Activated T-helper 1 cell treated with anti-CD3 and anti-CD28 coated beads, Interleukin-12 subunit alpha, Interleukin-12 subunit beta, Interleukin-2, Interleukin-4 antibody, amounts not matched to agents 30 ng/mL and 10 ng/mL and 1 ng/mL, durations not matched to agents 14 hours and 24 hours and 36 hours (primary cell): ENCODE data around the gene GAGE13. TPM values are rescaled to one million over a fixed set of nuclear protein-coding genes. Genes with fewer than 3 reads are reported as not detected.
"Not testable (repeated sequence)": the region's sequence is repeated elsewhere in the genome, so short reads cannot be mapped to it uniquely, and the experiment has no call there.

Experiments
- DNase-seq: peaks from one replicate; pipeline ENCODE4 v3.0.0; 2021; ENCODE audit warnings: low spot score
- H3K27ac Mint-ChIP-seq: one replicate; pipeline ENCODE4 v1.8.0; 2021; ENCODE audit warnings: mild to moderate bottlenecking, mixed read lengths
- H3K27me3 Mint-ChIP-seq: one replicate; pipeline ENCODE4 v1.8.0; 2022; ENCODE audit warnings: mild to moderate bottlenecking, moderate library complexity, mixed read lengths; ENCODE audit not compliant: insufficient read depth
- H3K36me3 Mint-ChIP-seq: one replicate; pipeline ENCODE4 v1.8.0; 2021; ENCODE audit warnings: low read depth, mixed read lengths
- H3K4me1 Mint-ChIP-seq: one replicate; pipeline ENCODE4 v1.8.0; 2021; ENCODE audit warnings: low read depth, mixed read lengths
- H3K4me3 Mint-ChIP-seq: one replicate; pipeline ENCODE4 v1.8.0; 2021; ENCODE audit warnings: mild to moderate bottlenecking, moderate library complexity, mixed read lengths
- H3K9me3 Mint-ChIP-seq: one replicate; pipeline ENCODE4 v1.8.0; 2021; ENCODE audit warnings: mixed read lengths
- intact Hi-C: fragments of 100-400 bp; cut with micrococcal nuclease; formaldehyde crosslinking; loops from one replicate; pipeline ENCODE4 v1.15.1; 2024
- total RNA-seq: library from RNA; stranded (reverse); gene quantifications from 2 replicates; pipeline ENCODE4 v1.2.3, GENCODE V29; 2022

Gene GAGE13
- not detected in 2 replicates for total RNA-seq

- DNase-seq, H3K27ac Mint-ChIP-seq, H3K4me3 Mint-ChIP-seq, H3K27me3 Mint-ChIP-seq, H3K36me3 Mint-ChIP-seq, intact Hi-C loops, H3K4me1 Mint-ChIP-seq, H3K9me3 Mint-ChIP-seq: not testable (repeated sequence)
Observed at GRCh38 chrX:49331282-49331681, at the start of gene GAGE13. Gene GAGE13, plus strand, starts transcription at chrX:49331582. Its CDS starts 1,156 bp downstream, at chrX:49332738.

GRCh38 chrX:49282647-49283011, 48.8 kb upstream of the GAGE13 start:
- intact Hi-C loops: no loop called here
- H3K36me3 Mint-ChIP-seq: peaks cover 9% of the 10 kb centered on the region
- no peak overlapping the region for H3K4me3 Mint-ChIP-seq
- H3K4me1 Mint-ChIP-seq: peaks cover 29% of the 10 kb centered on the region
- no peak for DNase-seq
- H3K27me3 Mint-ChIP-seq: no peaks in the 10 kb centered on the region
- H3K27ac Mint-ChIP-seq: no peak overlapping the region
- no peaks in the 10 kb centered on the region for H3K9me3 Mint-ChIP-seq

- Mint-ChIP-seq H3K27ac (no peak overlapping the region), H3K9me3 (no peaks in the 10 kb centered on the region), H3K4me1 (peaks cover 23% of the 10 kb centered on the region), H3K36me3 (peaks cover 7% of the 10 kb centered on the region), H3K27me3 (no peaks in the 10 kb centered on the region), H3K4me3 (no peak overlapping the region)
- no peak for DNase-seq
- intact Hi-C loops: no loop called here
Observed at GRCh38 chrX:49284212-49284611, 47.2 kb upstream of the GAGE13 start.

GRCh38 chrX:49286136-49286535, 45.2 kb upstream of the GAGE13 start:
- intact Hi-C loops: no loop called here
- no peaks in the 10 kb centered on the region for H3K27me3 Mint-ChIP-seq
- no peak for DNase-seq
- no peak overlapping the region for H3K27ac Mint-ChIP-seq
- H3K4me3 Mint-ChIP-seq: no peak overlapping the region
- no peaks in the 10 kb centered on the region for H3K9me3 Mint-ChIP-seq
- peaks cover 19% of the 10 kb centered on the region for H3K4me1 Mint-ChIP-seq
- H3K36me3 Mint-ChIP-seq: peaks cover 7% of the 10 kb centered on the region

GRCh38 chrX:49286581-49286980, 44.8 kb upstream of the GAGE13 start:
- no peak overlapping the region for H3K27ac Mint-ChIP-seq
- H3K27me3 Mint-ChIP-seq: no peaks in the 10 kb centered on the region
- no peak for DNase-seq
- peaks cover 19% of the 10 kb centered on the region for H3K4me1 Mint-ChIP-seq
- H3K4me3 Mint-ChIP-seq: no peak overlapping the region
- no peaks in the 10 kb centered on the region for H3K9me3 Mint-ChIP-seq
- intact Hi-C loops: no loop called here
- H3K36me3 Mint-ChIP-seq: peaks cover 7% of the 10 kb centered on the region

GRCh38 chrX:49287665-49288064, 43.7 kb upstream of the GAGE13 start:
- peaks cover 2% of the 10 kb centered on the region for H3K27me3 Mint-ChIP-seq
- no peaks in the 10 kb centered on the region for H3K9me3 Mint-ChIP-seq
- peaks cover 4% of the 10 kb centered on the region for H3K36me3 Mint-ChIP-seq
- H3K27ac Mint-ChIP-seq: no peak overlapping the region
- peaks cover 18% of the 10 kb centered on the region for H3K4me1 Mint-ChIP-seq
- DNase-seq: no peak
- H3K4me3 Mint-ChIP-seq: no peak overlapping the region
- intact Hi-C loops: no loop called here

GRCh38 chrX:49290215-49290614, 41.2 kb upstream of the GAGE13 start:
- peaks cover 16% of the 10 kb centered on the region for H3K4me1 Mint-ChIP-seq
- H3K36me3 Mint-ChIP-seq: peaks cover 2% of the 10 kb centered on the region
- no peaks in the 10 kb centered on the region for H3K9me3 Mint-ChIP-seq
- no peak for DNase-seq
- intact Hi-C loops: loop anchor here (5.0 kb wide), 1 partner anchor 587 kb away; the partner anchor contains the start of gene USP27X
- H3K4me3 Mint-ChIP-seq: no peak overlapping the region
- no peak overlapping the region for H3K27ac Mint-ChIP-seq
- peaks cover 3% of the 10 kb centered on the region for H3K27me3 Mint-ChIP-seq

- no peak overlapping the region for H3K27ac Mint-ChIP-seq
Observed at GRCh38 chrX:49291615-49292337, 39.6 kb upstream of the GAGE13 start.

GRCh38 chrX:49292400-49293362, 38.7 kb upstream of the GAGE13 start:
- Mint-ChIP-seq H3K4me3 (no peak overlapping the region), H3K9me3 (no peaks in the 10 kb centered on the region), H3K27me3 (peaks cover 12% of the 10 kb centered on the region), H3K4me1 (peaks cover 12% of the 10 kb centered on the region), H3K36me3 (no peaks in the 10 kb centered on the region), H3K27ac (no peak overlapping the region)
- intact Hi-C loops: loop anchor here (5.0 kb wide), 1 partner anchor 585 kb away; the partner anchor contains the start of gene USP27X
- DNase-seq: no peak

More at GRCh38 chrX:49291615-49292337, 39.6 kb upstream of the GAGE13 start:
- intact Hi-C loops: loop anchor here (5.0 kb wide), 1 partner anchor 586 kb away; the partner anchor contains the start of gene USP27X
- H3K36me3 Mint-ChIP-seq: peaks cover 2% of the 10 kb centered on the region
- H3K27me3 Mint-ChIP-seq: peaks cover 10% of the 10 kb centered on the region
- DNase-seq: peak; percentile 37
- no peak overlapping the region for H3K4me3 Mint-ChIP-seq
- H3K9me3 Mint-ChIP-seq: no peaks in the 10 kb centered on the region
- H3K4me1 Mint-ChIP-seq: peaks cover 16% of the 10 kb centered on the region

GRCh38 chrX:49299293-49299692, 32.1 kb upstream of the GAGE13 start:
- H3K9me3 Mint-ChIP-seq, DNase-seq, H3K4me3 Mint-ChIP-seq, H3K36me3 Mint-ChIP-seq, H3K27ac Mint-ChIP-seq, H3K4me1 Mint-ChIP-seq, intact Hi-C loops: not testable (repeated sequence)
- H3K27me3 Mint-ChIP-seq: peaks cover 17% of the 10 kb centered on the region

GRCh38 chrX:49300703-49301102, 30.7 kb upstream of the GAGE13 start:
- peaks cover 17% of the 10 kb centered on the region for H3K27me3 Mint-ChIP-seq
- H3K36me3 Mint-ChIP-seq: no peaks in the 10 kb centered on the region

GRCh38 chrX:49303346-49303745, 28.0 kb upstream of the GAGE13 start, which contains the start of gene GAGE10:
Gene GAGE10, plus strand, starts transcription at chrX:49303646. Its CDS starts 1,214 bp downstream, at chrX:49304860.
- intact Hi-C loops: no loop called here
- Mint-ChIP-seq H3K9me3 (no peaks in the 10 kb centered on the region), H3K4me1 (peaks cover 1% of the 10 kb centered on the region), H3K27ac (no peak within 1 kb of the TSS), H3K36me3 (no peaks in the 10 kb centered on the region), H3K4me3 (no peak within 1 kb of the TSS), H3K27me3 (peaks cover 16% of the 10 kb centered on the region)
- no peak for DNase-seq

More at GRCh38 chrX:49300703-49301102, 30.7 kb upstream of the GAGE13 start:
- intact Hi-C loops: no loop called here
- no peaks in the 10 kb centered on the region for H3K9me3 Mint-ChIP-seq
- no peak overlapping the region for H3K27ac Mint-ChIP-seq
- H3K4me1 Mint-ChIP-seq: no peaks in the 10 kb centered on the region
- no peak overlapping the region for H3K4me3 Mint-ChIP-seq
- no peak for DNase-seq

GRCh38 chrX:49307775-49308174, 23.6 kb upstream of the GAGE13 start:
- H3K27ac Mint-ChIP-seq, H3K9me3 Mint-ChIP-seq, DNase-seq, H3K4me3 Mint-ChIP-seq, H3K36me3 Mint-ChIP-seq, intact Hi-C loops: not testable (repeated sequence)
- Mint-ChIP-seq H3K4me1 (peaks cover 16% of the 10 kb centered on the region), H3K27me3 (peaks cover 27% of the 10 kb centered on the region)
